GM12874 (cell line): ENCODE results near the gene AATF.

Source experiments
- CTCF ChIP-seq: IDR thresholded peaks from 2 replicates; pipeline ENCODE4 v1.5.1; 2011; ENCODE audit warnings: low read depth, mild to moderate bottlenecking, control low read depth, low read length, moderate library complexity; ENCODE audit not compliant: insufficient read depth

Gene AATF

GRCh38 chr17:36971508-36971907, 22.8 kb downstream of the AATF start:
- TF ChIP-seq CTCF = no peak

- no peak for TF ChIP-seq CTCF
Observed at GRCh38 chr17:36972186-36972700, 23.5 kb downstream of the AATF start.

GRCh38 chr17:36972905-36973304, 24.2 kb downstream of the AATF start:
- no peak for TF ChIP-seq CTCF

- TF ChIP-seq CTCF = no peak
Observed at GRCh38 chr17:36975922-36976515, 27.3 kb downstream of the AATF start.

GRCh38 chr17:36977066-36977465, 28.3 kb downstream of the AATF start:
- TF ChIP-seq CTCF = no peak

- TF ChIP-seq CTCF = no peak
Observed at GRCh38 chr17:36977568-36977967, 28.8 kb downstream of the AATF start.

- TF ChIP-seq CTCF = no peak
Observed at GRCh38 chr17:36978810-36979564, 30.2 kb downstream of the AATF start.
